NT2/D1 (cell line): ENCODE results near the gene ADAM17.

ENCODE experiments used
- SUZ12 ChIP-seq: IDR thresholded peaks from 2 replicates; pipeline ENCODE4 v1.6.1; 2011; ENCODE audit not compliant: insufficient read length, insufficient read depth; ENCODE audit errors: extremely low read depth
- YY1 ChIP-seq: IDR thresholded peaks from 2 replicates; pipeline ENCODE4 v1.6.1; 2011; ENCODE audit not compliant: insufficient read length, insufficient read depth
- ZNF274 ChIP-seq: IDR thresholded peaks from 2 replicates; pipeline ENCODE4 v1.6.1; 2011; ENCODE audit warnings: mild to moderate bottlenecking, low read depth, low read length

DNA sequence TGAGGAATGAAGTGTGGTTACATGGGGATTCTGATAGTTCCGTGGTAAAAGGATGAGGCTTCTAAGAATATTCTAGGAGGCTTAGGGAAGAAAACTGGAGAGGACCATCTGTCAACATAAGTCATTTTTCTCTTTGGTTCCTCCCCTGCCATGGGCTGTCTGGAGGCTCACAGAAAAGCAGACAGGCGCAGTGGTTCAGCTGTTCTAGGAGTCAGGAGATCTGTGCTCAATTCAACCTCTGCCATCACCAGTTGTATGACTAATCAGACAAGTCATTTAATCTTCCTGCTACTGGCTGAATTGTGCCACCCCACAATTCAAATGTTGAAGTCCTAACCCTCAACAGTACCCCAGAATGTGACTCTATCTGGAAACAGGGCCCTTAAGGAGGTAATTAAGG, 36.4 kb downstream of the ADAM17 start:
- no peak for TF ChIP-seq YY1
- TF ChIP-seq ZNF274: no peak
- TF ChIP-seq SUZ12: no peak
